Smooth muscle cell (in vitro differentiated cells): ENCODE data around the gene ABLIM3. TPM values are rescaled to one million over a fixed set of nuclear protein-coding genes. Genes with fewer than 3 reads are reported as not detected.

Source experiments
- DNase-seq: peaks from one replicate; lab custom pipeline; 2025; ENCODE audit not compliant: unreplicated experiment; lab: John Stamatoyannopoulos, UW
- H2AFZ ChIP-seq: fragments of 200-600 bp; sonication (generic); 2 replicates; pipeline ENCODE4 v1.6.0; 2016; ENCODE audit warnings: antibody characterized with exemption, low read depth, mild to moderate bottlenecking
- H3F3A ChIP-seq: fragments of 200-600 bp; sonication (generic); 2 replicates; pipeline ENCODE4 v1.6.0; 2017; ENCODE audit warnings: antibody characterized with exemption, low read depth
- H3K27ac ChIP-seq: fragments of 200-600 bp; sonication (generic); 2 replicates; pipeline ENCODE4 v1.5.1; 2016; ENCODE audit warnings: low read depth, mild to moderate bottlenecking
- H3K27me3 ChIP-seq: fragments of 200-600 bp; sonication (generic); 2 replicates; pipeline ENCODE4 v1.6.1; 2016; ENCODE audit warnings: low read depth, mild to moderate bottlenecking
- H3K36me3 ChIP-seq: fragments of 200-600 bp; sonication (generic); 2 replicates; pipeline ENCODE4 v1.5.1; 2016; ENCODE audit warnings: low read depth
- H3K4me1 ChIP-seq: fragments of 200-600 bp; sonication (generic); 2 replicates; pipeline ENCODE4 v1.5.1; 2016; ENCODE audit warnings: low read depth
- H3K4me2 ChIP-seq: fragments of 200-600 bp; sonication (generic); 2 replicates; pipeline ENCODE4 v1.6.0; 2016; ENCODE audit warnings: mild to moderate bottlenecking
- H3K4me3 ChIP-seq: fragments of 200-600 bp; sonication (generic); 2 replicates; pipeline ENCODE4 v1.5.1; 2016; ENCODE audit warnings: mild to moderate bottlenecking
- H3K79me2 ChIP-seq: fragments of 200-600 bp; sonication (generic); 2 replicates; pipeline ENCODE4 v1.6.0; 2016; ENCODE audit warnings: low read depth, mild to moderate bottlenecking
- H3K9ac ChIP-seq: fragments of 200-600 bp; sonication (generic); 2 replicates; pipeline ENCODE4 v1.6.0; 2016; ENCODE audit warnings: low read depth
- H3K9me3 ChIP-seq: fragments of 200-600 bp; sonication (generic); replicated peaks from 2 replicates; pipeline ENCODE4 v1.5.1; 2016; ENCODE audit warnings: low read depth
- H4K20me1 ChIP-seq: fragments of 200-600 bp; sonication (generic); 2 replicates; pipeline ENCODE4 v1.6.0; 2016; ENCODE audit warnings: low read depth
- CTCF ChIP-seq: fragments of 200-600 bp; sonication (generic); IDR thresholded peaks from 2 replicates; pipeline ENCODE4 v1.5.1; 2017; ENCODE audit warnings: borderline replicate concordance, mild to moderate bottlenecking, antibody characterized with exemption; ENCODE audit not compliant: insufficient read depth, poor library complexity, severe bottlenecking
- WGBS: methylation state at CpG from one replicate; pipeline ENCODE4 v1.1.7; 2016; ENCODE audit warnings: low lambda C conversion rate; 5-methylcytosine and 5-hydroxymethylcytosine counted together
- polyA plus RNA-seq: library from polyadenylated mRNA; unstranded; fragments of >200 nt; fragmentation: Nextera tagmentation; extraction: Ambion mirVana; gene quantifications from 2 replicates; pipeline ENCODE4 v1.2.1, GENCODE V29; 2016
- total RNA-seq: library from RNA; depleted of rRNA; stranded (reverse); fragments of >200 nt; gene quantifications from 2 replicates; pipeline ENCODE4 v1.2.3, GENCODE V29; 2014

Gene ABLIM3
- total and polyA plus RNA-seq, 2 experiments from 2014 or later = 2.6 to 6.8 TPM

GRCh38 chr5:149175346-149176105 is 34.2 kb downstream of the ABLIM3 start:
- TF ChIP-seq CTCF = no peak
- no peak overlapping the region for H2AFZ ChIP-seq
- peaks cover 21% of the 10 kb centered on the region for H3K27me3 ChIP-seq
- no peaks in the 10 kb centered on the region for H3K9me3 ChIP-seq
- no peaks in the 10 kb centered on the region for H3K36me3 ChIP-seq
- no peaks in the 10 kb centered on the region for H3K4me1 ChIP-seq
- peak overlapping the region; percentile 21 for H3K9ac ChIP-seq
- no peak for DNase-seq
- H3K79me2 ChIP-seq = no peaks in the 10 kb centered on the region
- H3F3A ChIP-seq = no peaks in the 10 kb centered on the region
- WGBS = 86% methylated on average over 12 of the region's 12 CpGs
- H3K4me2 ChIP-seq = no peak overlapping the region
- H4K20me1 ChIP-seq = no peaks in the 10 kb centered on the region
- H3K4me3 ChIP-seq = no peak overlapping the region
- peak overlapping the region; percentile 79 for H3K27ac ChIP-seq

GRCh38 chr5:149177339-149177843 is 36.1 kb downstream of the ABLIM3 start:
- no peaks in the 10 kb centered on the region for H3K79me2 ChIP-seq
- H3K9ac ChIP-seq = no peak overlapping the region
- DNase-seq = no peak
- no peak overlapping the region for H2AFZ ChIP-seq
- H3K27ac ChIP-seq = no peak overlapping the region
- no peaks in the 10 kb centered on the region for H3F3A ChIP-seq
- no peak for TF ChIP-seq CTCF
- peaks cover 40% of the 10 kb centered on the region for H3K27me3 ChIP-seq
- H3K4me1 ChIP-seq = no peaks in the 10 kb centered on the region
- H4K20me1 ChIP-seq = no peaks in the 10 kb centered on the region
- no peaks in the 10 kb centered on the region for H3K36me3 ChIP-seq
- no peak overlapping the region for H3K4me3 ChIP-seq
- H3K9me3 ChIP-seq = no peaks in the 10 kb centered on the region
- no peak overlapping the region for H3K4me2 ChIP-seq

- Histone ChIP-seq H2AFZ (no peak overlapping the region), H3F3A (no peaks in the 10 kb centered on the region), H3K27ac (no peak overlapping the region), H3K9me3 (no peaks in the 10 kb centered on the region), H3K4me2 (no peak overlapping the region), H3K27me3 (peaks cover 45% of the 10 kb centered on the region), H4K20me1 (no peaks in the 10 kb centered on the region), H3K4me3 (no peak overlapping the region), H3K4me1 (no peaks in the 10 kb centered on the region), H3K79me2 (no peaks in the 10 kb centered on the region), H3K9ac (no peak overlapping the region), H3K36me3 (no peaks in the 10 kb centered on the region)
- TF ChIP-seq CTCF = no peak
- WGBS = 74% methylated on average over 8 of the region's 8 CpGs
- DNase-seq = no peak
Measured at GRCh38 chr5:149177911-149178565, 36.7 kb downstream of the ABLIM3 start.
